Heart left ventricle (tissue), 16 donors: ENCODE results near the gene RAP1GAP. TPM values are rescaled to one million over a fixed set of nuclear protein-coding genes. Genes with fewer than 3 reads are reported as not detected.

ENCODE experiments used
- ATAC-seq, 4 donors: fragments of 200-7000 bp; cut with Tn5 transposase; one replicate each; pipeline ENCODE4 v1.9.1; 2020 to 2022; ENCODE audit warnings: moderate library complexity in 4 of 4, mild to moderate bottlenecking in 3 of 4, moderate number of reproducible peaks in 1 of 4
- DNase-seq, 5 donors: peaks; one replicate each; pipeline ENCODE4 v3.0.0-alpha.2; 2020
- H3K27ac ChIP-seq, 12 donors: fragments of 200-600 bp; sonication (generic) in 4 of 12; one replicate each; pipeline versions ENCODE4 v1.5.0 to v1.8.0; 2016 to 2022; ENCODE audit warnings: mild to moderate bottlenecking in 2 of 12
- H3K27me3 ChIP-seq, 9 donors: fragments of 200-600 bp; sonication (generic) in 2 of 9; one replicate each; pipeline versions ENCODE4 v1.5.1 to v1.8.0; 2016 to 2022; ENCODE audit warnings: mild to moderate bottlenecking in 3 of 9
- H3K36me3 ChIP-seq, 9 donors: fragments of 200-600 bp; sonication (generic) in 2 of 9; one replicate each; pipeline versions ENCODE4 v1.5.0 to v1.8.0; 2018 to 2022; ENCODE audit warnings: mild to moderate bottlenecking in 2 of 9
- H3K4me1 ChIP-seq, 12 donors: fragments of 200-600 bp; sonication (generic) in 4 of 12; one replicate each; pipeline versions ENCODE4 v1.5.0 to v1.8.0; 2016 to 2022; ENCODE audit warnings: mild to moderate bottlenecking in 3 of 12
- H3K4me3 ChIP-seq, 12 donors: fragments of 200-600 bp; sonication (generic) in 4 of 12; one replicate each; pipeline versions ENCODE4 v1.5.0 to v1.8.0; 2017 to 2022; ENCODE audit warnings: mild to moderate bottlenecking in 9 of 12, moderate library complexity in 4 of 12
- H3K9me3 ChIP-seq, 12 donors: fragments of 200-600 bp; sonication (generic) in 4 of 12; one replicate each; pipeline versions ENCODE4 v1.5.0 to v1.8.0; 2016 to 2022; ENCODE audit warnings: mild to moderate bottlenecking in 1 of 12
- POLR2A ChIP-seq, 2 donors: fragments of 450-650 bp; IDR thresholded peaks; one replicate each; pipeline ENCODE4 v1.6.1; 2017; ENCODE audit warnings: antibody characterized with exemption in 2 of 2, mild to moderate bottlenecking in 2 of 2, moderate library complexity in 2 of 2
- WGBS, 4 donors: extraction: QIAGEN DNeasy Blood & Tissue Kit in 2 of 4; methylation state at CpG; one replicate each; pipeline versions ENCODE4 v1.1.5 to v1.1.7; 2013 to 2018; 5-methylcytosine and 5-hydroxymethylcytosine counted together
- intact Hi-C, 10 donors: fragments of 100-400 bp; cut with DNase I; formaldehyde crosslinking; loops; one replicate each; pipeline versions ENCODE4 v1.11.1 to v1.14.2; 2022
- polyA plus RNA-seq, 2 donors: library from polyadenylated mRNA; stranded (reverse); fragments of 200-250 nt; gene quantifications; one replicate each; pipeline ENCODE4 v1.2.3, GENCODE V29; 2013
- total RNA-seq, 9 donors: library from RNA; depleted of rRNA in 2 of 9; stranded (reverse); fragments of >200 nt in 2 of 9; fragmentation: NEBNext Ultra II Directional in 3 of 9; extraction: Animal tissue kit (Norgen Biotek cat#: 25700) in 3 of 9; gene quantifications; one replicate each; pipeline versions ENCODE4 v1.1.0 to v1.2.4, GENCODE V29; 2016 to 2023
- TF ChIP-seq, protein P1 (sequence below), 12 donors: fragments of 200-600 bp; sonication (generic) in 4 of 12; IDR thresholded peaks; one replicate each; pipeline versions ENCODE4 v1.5.0 to v1.8.0; 2018 to 2022; ENCODE audit warnings: antibody characterized with exemption in 12 of 12, mild to moderate bottlenecking in 5 of 12
- donor health status: ischemic (EF 13 %, LVEDD 7.1; RV severe dilation, severe dysfunction).
- donor health status: healthy with polysubstance abuse.
- donor health status: DM: no; HTN: yes; CAD: no.
- donor health status: DM: no; HTN: no; CAD: no.
- donor health status: ischemic (EF 25% LVEDD 6.9; RV normal size, moderate dysfunction).
- donor health status: ischemic (EF 25% LVEDD 5.7; RV mildly dilated, moderate dysfunction).
- donor health status: healthy.
- donor health status: DM: yes; HTN: yes; CAD: no.
- donor health status: ischemic (EF 35%, LVEDD 5.7; RV mildly dilated, moderate dysfunction).
- donor health status: nonischemic (EF 11% LVEDD 7.7; RV severe dilation, severe dysfunction).
- donor health status: DM: yes; HTN: yes; CAD: no.
- donor health status: PGD.
- donor health status: ischemic (EF 29% LVEDD 5.4; RV normal size, mild dysfunction).
- donor health status: nonischemic (EF 23%, LVEDD 6.1; RV moderate dilation, normal function).

Gene RAP1GAP
- total and polyA plus RNA-seq, 11 donors, result 0.75 to 8.0 (median 3.8) TPM

DNA sequence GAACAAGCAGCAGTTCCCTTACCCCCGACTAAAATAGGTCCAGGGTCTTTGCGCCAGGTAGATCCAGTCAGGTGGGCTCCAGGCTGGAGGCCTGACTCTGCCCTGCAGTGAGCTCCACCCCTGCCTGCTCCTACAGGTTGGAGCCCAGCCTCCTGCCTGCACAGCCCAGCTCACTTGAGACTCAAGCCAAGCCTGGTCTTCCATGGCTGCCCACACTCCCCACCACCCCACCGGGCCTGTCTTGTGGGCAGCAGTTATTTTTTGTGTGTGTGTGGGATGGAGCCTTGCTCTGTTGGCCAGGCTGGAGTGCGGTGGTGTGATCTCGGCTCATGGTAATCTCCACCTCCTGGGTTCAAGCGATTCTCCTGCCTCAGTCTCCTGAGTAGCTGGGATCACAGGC is 28.5 kb downstream of the RAP1GAP start:
- no peak overlapping the region for H3K4me3 ChIP-seq
- no peaks in the 10 kb centered on the region for H3K9me3 ChIP-seq
- H3K27me3 ChIP-seq, result peaks cover 0 to 12% (median 0%) of the 10 kb centered on the region in 9 donors
- no peak for TF ChIP-seq POLR2A (IDR thresholded peaks at IDR 0.05)
- TF ChIP-seq, protein P1, sequence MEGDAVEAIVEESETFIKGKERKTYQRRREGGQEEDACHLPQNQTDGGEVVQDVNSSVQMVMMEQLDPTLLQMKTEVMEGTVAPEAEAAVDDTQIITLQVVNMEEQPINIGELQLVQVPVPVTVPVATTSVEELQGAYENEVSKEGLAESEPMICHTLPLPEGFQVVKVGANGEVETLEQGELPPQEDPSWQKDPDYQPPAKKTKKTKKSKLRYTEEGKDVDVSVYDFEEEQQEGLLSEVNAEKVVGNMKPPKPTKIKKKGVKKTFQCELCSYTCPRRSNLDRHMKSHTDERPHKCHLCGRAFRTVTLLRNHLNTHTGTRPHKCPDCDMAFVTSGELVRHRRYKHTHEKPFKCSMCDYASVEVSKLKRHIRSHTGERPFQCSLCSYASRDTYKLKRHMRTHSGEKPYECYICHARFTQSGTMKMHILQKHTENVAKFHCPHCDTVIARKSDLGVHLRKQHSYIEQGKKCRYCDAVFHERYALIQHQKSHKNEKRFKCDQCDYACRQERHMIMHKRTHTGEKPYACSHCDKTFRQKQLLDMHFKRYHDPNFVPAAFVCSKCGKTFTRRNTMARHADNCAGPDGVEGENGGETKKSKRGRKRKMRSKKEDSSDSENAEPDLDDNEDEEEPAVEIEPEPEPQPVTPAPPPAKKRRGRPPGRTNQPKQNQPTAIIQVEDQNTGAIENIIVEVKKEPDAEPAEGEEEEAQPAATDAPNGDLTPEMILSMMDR (IDR thresholded peaks at IDR 0.05), result no peak
- H3K27ac ChIP-seq, result no peak overlapping the region
- intact Hi-C loops, result no loop called here
- no peaks in the 10 kb centered on the region for H3K36me3 ChIP-seq
- ATAC-seq (no peak), DNase-seq (no peak)
- peaks cover 0 to 27% (median 0%) of the 10 kb centered on the region in 12 donors for H3K4me1 ChIP-seq
- 77 to 92% (median 90%) methylated on average over 5 to 6 of the region's 6 CpGs for WGBS, 4 donors

DNA sequence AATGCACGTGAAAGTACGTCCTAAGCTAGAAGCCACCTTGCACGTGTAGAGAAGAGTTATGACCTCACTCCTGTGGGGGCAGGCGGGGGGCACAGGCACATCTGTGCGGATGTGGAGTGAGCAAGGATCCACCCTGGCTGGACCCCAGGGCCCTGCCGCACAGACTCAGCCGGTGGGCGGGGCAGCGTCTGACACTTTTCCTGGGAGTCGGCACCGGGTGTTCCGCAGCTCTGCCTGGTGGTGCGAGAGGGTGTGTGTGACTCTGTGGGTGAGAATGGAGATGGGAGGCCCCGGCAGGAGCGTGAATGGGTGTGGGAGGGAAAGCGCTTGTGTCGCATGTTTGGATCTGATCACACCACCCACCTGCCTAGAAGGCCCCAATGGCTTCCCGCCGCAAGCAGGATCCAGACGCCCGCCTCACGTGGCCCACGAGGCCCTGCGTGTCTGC is 29.5 kb downstream of the RAP1GAP start:
- Histone ChIP-seq H3K36me3 (no peaks in the 10 kb centered on the region), H3K27me3 (peaks cover 0 to 12% (median 0%) of the 10 kb centered on the region in 9 donors), H3K4me1 (peaks cover 0 to 27% (median 0%) of the 10 kb centered on the region in 12 donors), H3K27ac (peak overlapping the region in 2 of 12 donors; percentile 45 to 64), H3K4me3 (no peak overlapping the region), H3K9me3 (no peaks in the 10 kb centered on the region)
- intact Hi-C loops, result no loop called here
- WGBS, 4 donors, result 46 to 53% (median 50%) methylated on average over 22 to 24 of the region's 24 CpGs
- DNase-seq, result no peak
- ATAC-seq, result no peak
- TF ChIP-seq POLR2A (IDR thresholded peaks at IDR 0.05), result no peak
- TF ChIP-seq, protein P1 (IDR thresholded peaks at IDR 0.05), result no peak

DNA sequence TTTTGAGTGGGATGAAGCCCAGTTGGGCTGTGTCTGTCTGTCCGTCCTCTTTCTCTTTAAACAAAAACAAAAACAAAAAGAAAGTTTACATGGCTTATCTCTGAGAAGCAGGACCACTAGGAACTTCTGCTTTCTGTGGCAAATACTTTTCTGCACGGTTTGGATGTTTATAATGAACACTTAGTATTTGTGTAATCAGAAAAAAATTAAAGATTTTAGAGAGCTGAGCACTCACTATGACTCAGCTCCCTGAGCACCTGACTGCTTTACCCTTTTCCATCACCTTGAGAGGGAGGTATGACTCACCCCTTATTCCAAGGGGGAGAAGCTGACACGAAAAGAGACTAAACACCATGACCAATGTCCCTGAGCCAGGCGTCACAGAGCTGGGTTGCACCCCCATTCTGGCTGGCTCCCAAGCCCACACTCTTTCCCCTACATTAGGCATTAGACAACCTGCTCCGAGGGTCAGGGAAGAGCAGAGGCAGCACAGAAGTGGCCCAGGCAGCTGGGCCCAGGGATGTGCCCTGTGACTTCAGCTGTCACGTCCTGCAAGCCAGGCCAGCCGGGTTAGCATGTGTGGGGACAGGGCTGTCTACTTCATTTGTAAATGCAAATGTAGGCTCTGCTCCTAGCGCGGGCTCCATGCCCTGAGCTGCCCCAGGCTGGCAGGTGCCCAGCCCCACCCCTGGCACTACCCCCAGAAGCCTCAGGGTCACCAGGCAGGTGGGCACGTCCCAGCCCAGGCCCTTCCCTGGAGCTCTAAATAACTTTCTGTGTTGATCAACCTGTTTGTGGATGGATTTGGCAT is 30.4 kb downstream of the RAP1GAP start:
- TF ChIP-seq POLR2A (IDR thresholded peaks at IDR 0.05), result no peak
- TF ChIP-seq, protein P1 (IDR thresholded peaks at IDR 0.05), result no peak
- DNase-seq, result peak in 2 of 5 donors; percentile 54 to 73
- Histone ChIP-seq H3K36me3 (no peaks in the 10 kb centered on the region), H3K4me1 (peaks cover 0 to 27% (median 0%) of the 10 kb centered on the region in 12 donors), H3K4me3 (no peak overlapping the region), H3K27ac (peak overlapping the region in 4 of 12 donors; percentile 28 to 64 (median 48)), H3K27me3 (peaks cover 0 to 12% (median 0%) of the 10 kb centered on the region in 9 donors), H3K9me3 (no peaks in the 10 kb centered on the region)
- ATAC-seq, result peak in 3 of 4 donors; percentile 67 to 85 (median 75)
- 30 to 37% (median 33%) methylated on average over 6 to 10 of the region's 10 CpGs for WGBS, 4 donors
- intact Hi-C loops, result no loop called here

DNA sequence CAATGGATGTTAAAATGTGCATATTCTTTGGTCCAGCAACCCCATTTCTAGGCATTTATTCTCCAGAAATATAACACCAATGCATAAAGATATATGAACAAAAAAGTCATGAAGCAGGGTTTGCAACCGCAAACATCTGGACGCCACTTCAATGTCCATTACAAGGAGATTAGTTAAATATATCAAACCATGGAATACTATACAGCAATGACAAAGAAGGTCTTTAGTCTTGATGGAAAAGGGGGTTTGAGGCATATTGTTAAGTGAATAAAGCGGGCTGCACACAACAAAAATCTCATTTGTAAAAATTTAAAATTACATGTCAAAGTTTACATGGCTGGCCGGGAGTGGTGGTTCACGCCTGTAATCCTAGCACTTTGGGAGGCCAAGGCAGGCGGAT is 31.6 kb downstream of the RAP1GAP start:
- peaks cover 0 to 15% (median 0%) of the 10 kb centered on the region in 9 donors for H3K27me3 ChIP-seq
- H3K27ac ChIP-seq, result no peak overlapping the region
- no peaks in the 10 kb centered on the region for H3K9me3 ChIP-seq
- H3K4me1 ChIP-seq, result peaks cover 0 to 26% (median 0%) of the 10 kb centered on the region in 12 donors
- H3K4me3 ChIP-seq, result no peak overlapping the region
- intact Hi-C loops, result no loop called here
- no peak for TF ChIP-seq POLR2A (IDR thresholded peaks at IDR 0.05)
- TF ChIP-seq, protein P1 (IDR thresholded peaks at IDR 0.05), result no peak
- WGBS, 4 donors, result 88 to 96% (median 96%) methylated on average over 6 of the region's 6 CpGs
- ATAC-seq, result no peak
- DNase-seq, result no peak
- no peaks in the 10 kb centered on the region for H3K36me3 ChIP-seq
